Measurements from ENCODE around the gene MRPS18A. TPM values are rescaled to one million over a fixed set of nuclear protein-coding genes. Genes with fewer than 3 reads are reported as not detected.

Gene MRPS18A
- total and polyA plus RNA-seq, 9 of the 15 experiments (the other 6 are each of a cell fraction or from before 2014, with no cell fraction given), result 87.5 to 243 (median 125) TPM

GRCh38 chr6:43639984-43640800 lies 47.4 kb downstream of the MRPS18A start (continued):
- peak; percentile 94 for TF ChIP-seq MYC (IDR thresholded peaks at IDR 0.05; ENCODE audit: low read depth, low read length)
- no peak for TF ChIP-seq MYC (CRISPR knock-in tag; IDR thresholded peaks at IDR 0.05; ENCODE audit: borderline replicate concordance, low read depth)
- no peak for TF ChIP-seq ZNF124 (CRISPR knock-in tag; IDR thresholded peaks at IDR 0.05)
- no peak for TF ChIP-seq ZBTB26 (CRISPR knock-in tag; IDR thresholded peaks at IDR 0.05)
- TF ChIP-seq TSHZ1 (CRISPR knock-in tag; IDR thresholded peaks at IDR 0.05), result no peak
- no peak for TF ChIP-seq ZZZ3 (IDR thresholded peaks at IDR 0.05)
- TF ChIP-seq POLR2AphosphoS2 (IDR thresholded peaks at IDR 0.05; ENCODE audit: low read length), result no peak
- TF ChIP-seq PML (IDR thresholded peaks at IDR 0.05; ENCODE audit: low read length), result peak; percentile 45
- no peak for TF ChIP-seq XRCC3 (IDR thresholded peaks at IDR 0.05)
- no peak for TF ChIP-seq GTF3C2 (IDR thresholded peaks at IDR 0.05; ENCODE audit: borderline replicate concordance, extremely low read depth, insufficient read length)
- TF ChIP-seq EP400 (IDR thresholded peaks at IDR 0.05), result peak; percentile 85
- peak; percentile 69; the same call in 1 of the 2 replicates for TF ChIP-seq EP300 (IDR thresholded peaks at IDR 0.05; ENCODE audit: low read length)
- no peak for TF ChIP-seq TCF7 (IDR thresholded peaks at IDR 0.05; ENCODE audit: borderline replicate concordance)
- no peak for TF ChIP-seq HDAC3 (IDR thresholded peaks at IDR 0.05; ENCODE audit: borderline replicate concordance, partially characterized antibody)
- no peak for TF ChIP-seq CGGBP1 (CRISPR knock-in tag; IDR thresholded peaks at IDR 0.05)
- TF ChIP-seq ATF2 (CRISPR knock-in tag; IDR thresholded peaks at IDR 0.05), result no peak
- no peak for TF ChIP-seq TAF15 (IDR thresholded peaks at IDR 0.05; ENCODE audit: low read depth, low read length)
